ENCODE data around the gene OR5B2. TPM values are rescaled to one million over a fixed set of nuclear protein-coding genes. Genes with fewer than 3 reads are reported as not detected.

Gene OR5B2
- polyA plus RNA-seq, 1 donor (not counting 4 experiments of a cell fraction or from before 2014, with no cell fraction given) = not detected

DNA sequence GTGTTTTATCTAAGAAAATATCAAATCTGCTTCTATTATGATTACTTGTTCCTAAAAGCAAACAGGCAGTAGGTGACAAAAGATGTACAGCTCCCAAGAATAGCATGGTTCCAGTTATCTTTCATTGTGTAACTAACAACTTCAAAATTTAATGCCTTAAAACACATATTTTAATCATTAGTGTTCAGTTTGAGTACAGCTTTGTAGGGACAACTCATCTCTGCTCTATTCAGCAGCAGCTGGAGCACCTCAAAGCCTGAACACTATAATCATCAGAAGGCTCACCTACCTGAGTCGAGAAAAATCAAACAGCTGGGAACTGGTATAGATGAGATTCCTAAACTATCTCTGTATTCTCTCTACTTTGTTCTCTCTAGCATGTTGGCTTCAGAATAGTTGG lies 38.4 kb upstream of the OR5B2 start:
- FAIRE-seq (no peak), DNase-seq (ENCODE audit: low read depth, low spot score) (no peak)
- Histone ChIP-seq H3K4me1 (ENCODE audit: control insufficient read depth, extremely low read depth, insufficient read depth, low read length) (peaks cover 2% of the 10 kb centered on the region), H3K9ac (ENCODE audit: control insufficient read depth, extremely low read depth, insufficient read depth, low read length) (no peak overlapping the region), H3K9me1 (ENCODE audit: control insufficient read depth, extremely low read depth, insufficient read depth, low read length) (no peaks in the 10 kb centered on the region), H3K9me3 (ENCODE audit: control insufficient read depth, low read depth, low read length) (no peaks in the 10 kb centered on the region), H4K20me1 (ENCODE audit: control insufficient read depth, extremely low read depth, insufficient read depth, low read length) (no peaks in the 10 kb centered on the region), H3K79me2 (ENCODE audit: control insufficient read depth, insufficient read depth, low read length) (no peaks in the 10 kb centered on the region), H3K4me2 (ENCODE audit: control insufficient read depth, extremely low read depth, insufficient read depth, low read depth, low read length) (no peak overlapping the region), H3K36me3 (ENCODE audit: control insufficient read depth in 2 of 2, extremely low read depth in 1 of 2, insufficient read depth in 2 of 2, low read length in 2 of 2) (no peaks in the 10 kb centered on the region), H3K4me3 (ENCODE audit: control insufficient read depth in 2 of 3, extremely low read depth in 1 of 3, insufficient read depth in 2 of 3, low read depth in 1 of 3, low read length in 3 of 3) (no peak overlapping the region), H2AFZ (ENCODE audit: control insufficient read depth, low read length) (no peak overlapping the region), H3K27me3 (ENCODE audit: control insufficient read depth, extremely low read depth, insufficient read depth, low read length) (no peaks in the 10 kb centered on the region), H3K27ac (ENCODE audit: control insufficient read depth, insufficient read depth, low read length) (no peak overlapping the region)
- dilution Hi-C loops (cut with MboI; ENCODE audit: extremely low pct_ligation_motif_present, low sequenced_read_pairs) = no loop called here
- TF ChIP-seq, protein P1, sequence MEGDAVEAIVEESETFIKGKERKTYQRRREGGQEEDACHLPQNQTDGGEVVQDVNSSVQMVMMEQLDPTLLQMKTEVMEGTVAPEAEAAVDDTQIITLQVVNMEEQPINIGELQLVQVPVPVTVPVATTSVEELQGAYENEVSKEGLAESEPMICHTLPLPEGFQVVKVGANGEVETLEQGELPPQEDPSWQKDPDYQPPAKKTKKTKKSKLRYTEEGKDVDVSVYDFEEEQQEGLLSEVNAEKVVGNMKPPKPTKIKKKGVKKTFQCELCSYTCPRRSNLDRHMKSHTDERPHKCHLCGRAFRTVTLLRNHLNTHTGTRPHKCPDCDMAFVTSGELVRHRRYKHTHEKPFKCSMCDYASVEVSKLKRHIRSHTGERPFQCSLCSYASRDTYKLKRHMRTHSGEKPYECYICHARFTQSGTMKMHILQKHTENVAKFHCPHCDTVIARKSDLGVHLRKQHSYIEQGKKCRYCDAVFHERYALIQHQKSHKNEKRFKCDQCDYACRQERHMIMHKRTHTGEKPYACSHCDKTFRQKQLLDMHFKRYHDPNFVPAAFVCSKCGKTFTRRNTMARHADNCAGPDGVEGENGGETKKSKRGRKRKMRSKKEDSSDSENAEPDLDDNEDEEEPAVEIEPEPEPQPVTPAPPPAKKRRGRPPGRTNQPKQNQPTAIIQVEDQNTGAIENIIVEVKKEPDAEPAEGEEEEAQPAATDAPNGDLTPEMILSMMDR (optimal IDR thresholded peaks at IDR 0.05 in 1 of 3, IDR thresholded peaks at IDR 0.05 in 1 of 3, conservative IDR thresholded peaks at IDR 0.05 in 1 of 3; ENCODE audit: extremely low read depth in 1 of 3, insufficient read depth in 2 of 3, low read length in 3 of 3) = no peak
- TF ChIP-seq EZH2 (IDR thresholded peaks at IDR 0.05; ENCODE audit: low read length) = no peak

DNA sequence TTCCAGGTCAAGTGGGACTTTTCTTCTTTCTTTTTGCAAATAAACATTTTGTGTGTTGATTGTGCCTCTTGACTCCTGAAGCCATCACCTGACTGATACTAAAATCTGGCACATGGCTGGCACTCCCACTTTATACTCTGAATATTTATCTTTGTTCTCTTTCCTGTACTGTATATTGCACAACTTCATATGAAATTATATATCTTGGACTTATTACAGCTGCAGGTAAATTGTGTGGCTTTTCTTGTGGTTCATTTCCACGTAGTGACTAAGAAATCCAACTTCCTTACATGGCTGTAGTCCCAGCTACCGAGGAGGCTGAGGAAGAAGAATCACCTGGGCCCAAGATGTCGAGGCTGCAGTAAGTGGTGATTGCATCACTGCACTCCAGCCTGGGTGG lies 37.8 kb upstream of the OR5B2 start:
- H3K27me3 ChIP-seq (ENCODE audit: control insufficient read depth, extremely low read depth, insufficient read depth, low read length) = no peaks in the 10 kb centered on the region
- peaks cover 2% of the 10 kb centered on the region for H3K4me1 ChIP-seq (ENCODE audit: control insufficient read depth, extremely low read depth, insufficient read depth, low read length)
- H3K4me2 ChIP-seq (ENCODE audit: control insufficient read depth, extremely low read depth, insufficient read depth, low read depth, low read length) = no peak overlapping the region
- dilution Hi-C loops (cut with MboI; ENCODE audit: extremely low pct_ligation_motif_present, low sequenced_read_pairs) = no loop called here
- no peak overlapping the region for H2AFZ ChIP-seq (ENCODE audit: control insufficient read depth, low read length)
- H3K4me3 ChIP-seq (ENCODE audit: control insufficient read depth in 2 of 3, extremely low read depth in 1 of 3, insufficient read depth in 2 of 3, low read depth in 1 of 3, low read length in 3 of 3) = no peak overlapping the region
- H3K9ac ChIP-seq (ENCODE audit: control insufficient read depth, extremely low read depth, insufficient read depth, low read length) = no peak overlapping the region
- H4K20me1 ChIP-seq (ENCODE audit: control insufficient read depth, extremely low read depth, insufficient read depth, low read length) = no peaks in the 10 kb centered on the region
- no peak for FAIRE-seq
- no peaks in the 10 kb centered on the region for H3K36me3 ChIP-seq (ENCODE audit: control insufficient read depth in 2 of 2, extremely low read depth in 1 of 2, insufficient read depth in 2 of 2, low read length in 2 of 2)
- no peaks in the 10 kb centered on the region for H3K79me2 ChIP-seq (ENCODE audit: control insufficient read depth, insufficient read depth, low read length)
- DNase-seq (ENCODE audit: low read depth, low spot score) = peak; percentile 26
- no peaks in the 10 kb centered on the region for H3K9me1 ChIP-seq (ENCODE audit: control insufficient read depth, extremely low read depth, insufficient read depth, low read length)
- no peak for TF ChIP-seq EZH2 (IDR thresholded peaks at IDR 0.05; ENCODE audit: low read length)
- TF ChIP-seq, protein P1 (optimal IDR thresholded peaks at IDR 0.05 in 1 of 3, IDR thresholded peaks at IDR 0.05 in 1 of 3, conservative IDR thresholded peaks at IDR 0.05 in 1 of 3; ENCODE audit: extremely low read depth in 1 of 3, insufficient read depth in 2 of 3, low read length in 3 of 3) = no peak
- H3K9me3 ChIP-seq (ENCODE audit: control insufficient read depth, low read depth, low read length) = no peaks in the 10 kb centered on the region
- no peak overlapping the region for H3K27ac ChIP-seq (ENCODE audit: control insufficient read depth, insufficient read depth, low read length)
